Caco-2 (cell line): Measurements from ENCODE around the gene GPC5. TPM values are rescaled to one million over a fixed set of nuclear protein-coding genes. Genes with fewer than 3 reads are reported as not detected.
A peak's percentile ranks its signal among the peaks of the same experiment; 100 is the strongest.

ENCODE experiments used
- BruUV-seq: library from RNA; stranded (reverse); fragments of 400-500 nt; replicated peaks from 2 replicates; lab custom pipeline; 2021; lab: Mats Ljungman, UMichigan
- CTCF ChIA-PET: fragments of 300-600 bp; sonication (Branson Sonifier 250); formaldehyde crosslinking; loops from one replicate; lab custom pipeline; 2022; ENCODE audit warnings: antibody characterized with exemption; lab: Charles Lee
- POLR2A ChIA-PET: fragments of 300-600 bp; sonication (Branson Sonifier 250); formaldehyde crosslinking; loops from one replicate; lab custom pipeline; 2022; ENCODE audit warnings: antibody characterized with exemption; lab: Charles Lee
- DNase-seq, 2 experiments: peaks; one replicate each; pipeline versions ENCODE4 v3.0.0 to v3.0.0-alpha.2; 2020 to 2022
- H3K27me3 ChIP-seq: replicated peaks from 2 replicates; pipeline ENCODE4 v1.6.0; 2011; ENCODE audit warnings: low read length; ENCODE audit not compliant: control insufficient read depth, insufficient read depth
- H3K36me3 ChIP-seq: 2 replicates; pipeline ENCODE4 v1.5.1; 2011; ENCODE audit warnings: low read length; ENCODE audit not compliant: control insufficient read depth, insufficient read depth
- H3K4me1 ChIP-seq: fragments of 250-450 bp; sonication (Bioruptor Pico); 2 replicates; pipeline ENCODE4 v1.5.1; 2020; ENCODE audit warnings: mild to moderate bottlenecking
- H3K4me3 ChIP-seq: 2 replicates; pipeline ENCODE4 v1.5.1; 2011; ENCODE audit warnings: low read depth, mild to moderate bottlenecking, control low read depth, low read length
- H3K9me3 ChIP-seq: fragments of 250-450 bp; sonication (Bioruptor Pico); 2 replicates; pipeline ENCODE4 v1.5.1; 2020; ENCODE audit warnings: mild to moderate bottlenecking, moderate library complexity
- H3K27ac Mint-ChIP-seq: one replicate; pipeline ENCODE4 v1.8.0; 2022; ENCODE audit warnings: mixed read lengths; ENCODE audit not compliant: unreplicated experiment
- H3K27me3 Mint-ChIP-seq: one replicate; pipeline ENCODE4 v1.8.0; 2022; ENCODE audit warnings: mixed read lengths; ENCODE audit not compliant: insufficient read depth, unreplicated experiment
- H3K36me3 Mint-ChIP-seq: one replicate; pipeline ENCODE4 v1.8.0; 2022; ENCODE audit warnings: mild to moderate bottlenecking, mixed read lengths; ENCODE audit not compliant: insufficient read depth, unreplicated experiment
- H3K4me1 Mint-ChIP-seq: one replicate; pipeline ENCODE4 v1.8.0; 2022; ENCODE audit warnings: low read depth, mixed read lengths; ENCODE audit not compliant: unreplicated experiment
- H3K4me3 Mint-ChIP-seq: one replicate; pipeline ENCODE4 v1.8.0; 2022; ENCODE audit warnings: mild to moderate bottlenecking, moderate library complexity, mixed read lengths; ENCODE audit not compliant: unreplicated experiment
- H3K9me3 Mint-ChIP-seq: one replicate; pipeline ENCODE4 v1.8.0; 2022; ENCODE audit warnings: mixed read lengths; ENCODE audit not compliant: unreplicated experiment
- intact Hi-C: fragments of 100-400 bp; cut with micrococcal nuclease; formaldehyde crosslinking; loops from one replicate; pipeline ENCODE4 v1.10.0; 2022; ENCODE audit not compliant: unreplicated experiment
- total RNA-seq: library from RNA; stranded (reverse); gene quantifications from 2 replicates; pipeline ENCODE4 v1.2.3, GENCODE V29; 2022
- TF ChIP-seq, protein P1 (sequence below), 2 experiments: fragments of 200-600 bp in 1 of 2; IDR thresholded peaks; 1 replicate in 1 of 2; 2 replicates in 1 of 2; pipeline versions ENCODE4 v1.5.1 to v1.8.0; 2011 to 2022; ENCODE audit warnings: antibody characterized with exemption in 1 of 2, control low read depth in 1 of 2, inconsistent platforms in 1 of 2, low read depth in 1 of 2, low read length in 1 of 2, mild to moderate bottlenecking in 1 of 2, moderate library complexity in 1 of 2; ENCODE audit not compliant: insufficient read depth in 1 of 2, severe bottlenecking in 1 of 2, unreplicated experiment in 1 of 2

GPC5 gene
- total RNA-seq, 1 experiment from 2014 or later, result 4.1 TPM

DNA sequence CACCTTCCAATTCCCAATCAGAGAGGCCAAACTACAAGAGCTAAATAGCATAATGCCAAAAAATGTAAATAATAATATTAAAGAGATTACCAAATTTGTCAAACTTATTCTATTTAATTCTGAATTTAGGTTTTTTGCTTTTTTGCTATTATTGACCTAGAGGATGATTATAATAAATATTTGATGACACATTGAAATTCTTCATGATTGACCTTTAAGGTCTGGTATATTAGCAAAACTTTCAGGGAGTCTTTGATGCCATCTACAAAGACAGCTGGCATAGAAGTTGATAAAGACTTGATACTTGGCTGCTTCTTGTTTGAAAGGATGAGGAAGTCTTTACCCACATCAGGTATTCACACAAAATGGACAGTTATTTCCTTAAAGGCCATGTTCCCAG is 1168.3 kb downstream of the GPC5 start:
- no peaks in the 10 kb centered on the region for H3K4me1 Mint-ChIP-seq
- no peak for DNase-seq
- Histone ChIP-seq H3K27me3 (no peaks in the 10 kb centered on the region), H3K36me3 (no peaks in the 10 kb centered on the region), H3K9me3 (no peaks in the 10 kb centered on the region), H3K4me3 (no peak overlapping the region), H3K4me1 (no peaks in the 10 kb centered on the region)
- no peak overlapping the region for H3K4me3 Mint-ChIP-seq
- H3K36me3 Mint-ChIP-seq, result peaks cover 5% of the 10 kb centered on the region
- no peaks in the 10 kb centered on the region for H3K27me3 Mint-ChIP-seq
- POLR2A ChIA-PET, result no interaction called here
- CTCF ChIA-PET, result no interaction called here
- no peak overlapping the region for H3K27ac Mint-ChIP-seq
- BruUV-seq, result no TSS peak
- TF ChIP-seq, protein P1, sequence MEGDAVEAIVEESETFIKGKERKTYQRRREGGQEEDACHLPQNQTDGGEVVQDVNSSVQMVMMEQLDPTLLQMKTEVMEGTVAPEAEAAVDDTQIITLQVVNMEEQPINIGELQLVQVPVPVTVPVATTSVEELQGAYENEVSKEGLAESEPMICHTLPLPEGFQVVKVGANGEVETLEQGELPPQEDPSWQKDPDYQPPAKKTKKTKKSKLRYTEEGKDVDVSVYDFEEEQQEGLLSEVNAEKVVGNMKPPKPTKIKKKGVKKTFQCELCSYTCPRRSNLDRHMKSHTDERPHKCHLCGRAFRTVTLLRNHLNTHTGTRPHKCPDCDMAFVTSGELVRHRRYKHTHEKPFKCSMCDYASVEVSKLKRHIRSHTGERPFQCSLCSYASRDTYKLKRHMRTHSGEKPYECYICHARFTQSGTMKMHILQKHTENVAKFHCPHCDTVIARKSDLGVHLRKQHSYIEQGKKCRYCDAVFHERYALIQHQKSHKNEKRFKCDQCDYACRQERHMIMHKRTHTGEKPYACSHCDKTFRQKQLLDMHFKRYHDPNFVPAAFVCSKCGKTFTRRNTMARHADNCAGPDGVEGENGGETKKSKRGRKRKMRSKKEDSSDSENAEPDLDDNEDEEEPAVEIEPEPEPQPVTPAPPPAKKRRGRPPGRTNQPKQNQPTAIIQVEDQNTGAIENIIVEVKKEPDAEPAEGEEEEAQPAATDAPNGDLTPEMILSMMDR (IDR thresholded peaks at IDR 0.05; ENCODE audit: insufficient read depth in 1 of 2, low read depth in 1 of 2, low read length in 1 of 2, severe bottlenecking in 1 of 2, unreplicated experiment in 1 of 2), result no peak
- H3K9me3 Mint-ChIP-seq, result no peaks in the 10 kb centered on the region
- intact Hi-C loops, result no loop called here

DNA sequence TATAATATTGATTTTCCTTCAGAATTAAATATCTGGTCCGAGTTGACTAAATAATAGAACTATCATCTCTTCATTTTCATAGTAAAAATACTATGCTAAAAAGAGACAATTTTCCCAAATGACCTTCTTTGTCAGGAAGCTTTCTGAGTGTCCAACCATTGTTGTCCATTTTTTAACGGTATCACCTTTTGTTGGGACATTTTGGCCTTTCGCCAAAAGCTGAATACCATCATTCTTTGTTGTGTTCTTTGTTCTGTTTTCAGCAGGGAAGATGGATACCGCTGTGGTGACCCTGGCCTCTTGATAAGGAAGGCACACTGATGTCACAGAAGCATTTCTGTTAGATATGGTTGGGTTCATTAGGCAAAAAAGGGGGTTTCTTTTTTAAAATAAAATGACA is 1173.8 kb downstream of the GPC5 start:
- TF ChIP-seq, protein P1 (IDR thresholded peaks at IDR 0.05; ENCODE audit: insufficient read depth in 1 of 2, low read depth in 1 of 2, low read length in 1 of 2, severe bottlenecking in 1 of 2, unreplicated experiment in 1 of 2), result no peak
- H3K27ac Mint-ChIP-seq, result no peak overlapping the region
- peaks cover 3% of the 10 kb centered on the region; the same call in 1 of the 2 replicates for H3K4me1 ChIP-seq
- no peaks in the 10 kb centered on the region for H3K27me3 ChIP-seq
- no peak overlapping the region for H3K4me3 ChIP-seq
- peaks cover 5% of the 10 kb centered on the region for H3K36me3 Mint-ChIP-seq
- intact Hi-C loops, result no loop called here
- no peak for DNase-seq
- H3K4me3 Mint-ChIP-seq, result no peak overlapping the region
- BruUV-seq, result no TSS peak
- CTCF ChIA-PET, result no interaction called here
- H3K36me3 ChIP-seq, result no peaks in the 10 kb centered on the region
- no peaks in the 10 kb centered on the region for H3K9me3 ChIP-seq
- H3K27me3 Mint-ChIP-seq, result no peaks in the 10 kb centered on the region
- POLR2A ChIA-PET, result no interaction called here
- H3K9me3 Mint-ChIP-seq, result no peaks in the 10 kb centered on the region
- H3K4me1 Mint-ChIP-seq, result no peaks in the 10 kb centered on the region

DNA sequence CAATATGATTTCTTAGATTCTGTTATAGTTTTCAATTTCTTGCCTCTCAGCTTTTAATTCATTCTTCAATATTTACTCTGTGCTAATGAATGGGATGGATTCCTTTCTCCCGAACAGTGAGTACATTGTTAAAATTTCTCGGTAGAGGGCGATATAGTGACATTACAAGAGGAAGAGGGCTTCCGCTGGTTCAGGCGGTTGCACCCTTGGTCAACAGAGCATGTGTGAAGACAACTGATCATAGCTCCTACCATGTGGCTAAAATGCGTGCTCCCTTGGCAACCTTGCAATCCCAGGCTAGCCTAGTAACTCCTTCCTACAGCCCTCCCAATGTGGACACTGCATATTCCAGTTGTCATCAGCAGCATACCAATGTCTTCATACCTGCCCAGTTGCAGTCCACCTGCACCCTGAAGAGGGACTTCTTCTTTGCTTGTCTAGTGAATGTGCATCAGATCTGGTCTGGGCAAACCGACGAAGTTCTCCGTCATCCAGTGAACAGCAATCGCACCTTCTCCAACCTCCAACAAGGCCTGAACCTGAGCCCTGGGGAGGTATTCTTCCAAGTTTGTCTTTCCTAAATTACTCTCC is 1175.1 kb downstream of the GPC5 start:
- intact Hi-C loops, result no loop called here
- no peaks in the 10 kb centered on the region for H3K4me1 Mint-ChIP-seq
- peak in 1 of 2 experiments; percentile 17 for DNase-seq
- H3K27ac Mint-ChIP-seq, result no peak overlapping the region
- H3K36me3 ChIP-seq, result no peaks in the 10 kb centered on the region
- TF ChIP-seq, protein P1 (IDR thresholded peaks at IDR 0.05; ENCODE audit: insufficient read depth in 1 of 2, low read depth in 1 of 2, low read length in 1 of 2, severe bottlenecking in 1 of 2, unreplicated experiment in 1 of 2), result no peak
- no peaks in the 10 kb centered on the region for H3K27me3 Mint-ChIP-seq
- H3K9me3 ChIP-seq, result no peaks in the 10 kb centered on the region
- H3K9me3 Mint-ChIP-seq, result no peaks in the 10 kb centered on the region
- POLR2A ChIA-PET, result no interaction called here
- no peaks in the 10 kb centered on the region for H3K27me3 ChIP-seq
- H3K4me3 ChIP-seq, result no peak overlapping the region
- no peak overlapping the region for H3K4me3 Mint-ChIP-seq
- H3K4me1 ChIP-seq, result peaks cover 3% of the 10 kb centered on the region; the same call in 1 of the 2 replicates
- peaks cover 5% of the 10 kb centered on the region for H3K36me3 Mint-ChIP-seq
- no TSS peak for BruUV-seq
- CTCF ChIA-PET, result no interaction called here
